HepG2 (cell line): Measurements from ENCODE around the gene PLK4. TPM values are rescaled to one million over a fixed set of nuclear protein-coding genes. Genes with fewer than 3 reads are reported as not detected.

ENCODE experiments used
- E2F5 ChIP-seq: sonication (generic); formaldehyde crosslinking; conservative IDR thresholded peaks from 2 replicates; pipeline ENCODE4 v1.4.0; 2020; ENCODE audit warnings: missing genetic modification reagents
- HIVEP1 ChIP-seq: sonication (generic); formaldehyde crosslinking; IDR thresholded peaks from 2 replicates; pipeline ENCODE4 v1.4.0; 2020; ENCODE audit warnings: mild to moderate bottlenecking, missing genetic modification reagents
- KLF11 ChIP-seq: IDR thresholded peaks from 2 replicates; pipeline ENCODE4 v1.6.1; 2016; ENCODE audit warnings: missing compliant biosample characterization
- KLF15 ChIP-seq: sonication (generic); formaldehyde crosslinking; IDR thresholded peaks from 2 replicates; pipeline ENCODE4 v1.8.1; 2023; ENCODE audit warnings: borderline replicate concordance, mild to moderate bottlenecking, inconsistent platforms, missing genetic modification reagents, mixed read lengths
- LCORL ChIP-seq, 2 experiments: fragments of 450-650 bp in 1 of 2; sonication (generic) in 1 of 2; formaldehyde crosslinking in 1 of 2; IDR thresholded peaks; 2 replicates each; pipeline versions ENCODE4 v1.5.0 to v1.6.1; 2017 to 2020; ENCODE audit warnings: antibody characterized with exemption in 1 of 2, missing genetic modification reagents in 1 of 2
- MEIS1 ChIP-seq: sonication (generic); formaldehyde crosslinking; IDR thresholded peaks from 2 replicates; pipeline ENCODE4 v1.9.0; 2021; ENCODE audit warnings: mild to moderate bottlenecking, missing genetic modification reagents, moderate library complexity, borderline replicate concordance
- MLXIP ChIP-seq: sonication (generic); formaldehyde crosslinking; IDR thresholded peaks from 2 replicates; pipeline ENCODE4 v1.9.0; 2021; ENCODE audit warnings: missing genetic modification reagents, borderline replicate concordance
- NBN ChIP-seq: fragments of 450-650 bp; conservative IDR thresholded peaks from 2 replicates; pipeline ENCODE4 v1.6.1; 2017
- PAWR ChIP-seq: sonication (generic); formaldehyde crosslinking; IDR thresholded peaks from 2 replicates; pipeline ENCODE4 v1.4.0; 2020; ENCODE audit warnings: missing genetic modification reagents, mild to moderate bottlenecking, borderline replicate concordance
- POLR2A ChIP-seq, 2 experiments: IDR thresholded peaks; 2 replicates each; pipeline ENCODE4 v1.6.1; 2011; ENCODE audit warnings: low read depth in 2 of 2, low read length in 2 of 2, mild to moderate bottlenecking in 1 of 2, moderate library complexity in 1 of 2; ENCODE audit not compliant: insufficient read depth in 1 of 2
- RNF219 ChIP-seq: sonication (generic); formaldehyde crosslinking; IDR thresholded peaks from 2 replicates; pipeline ENCODE4 v1.5.0; 2020; ENCODE audit warnings: mild to moderate bottlenecking, missing genetic modification reagents
- STAG1 ChIP-seq: sonication (generic); formaldehyde crosslinking; IDR thresholded peaks from 2 replicates; pipeline ENCODE4 v1.4.0; 2020; ENCODE audit warnings: missing genetic modification reagents
- TBX3 ChIP-seq: fragments of 450-650 bp; IDR thresholded peaks from 2 replicates; pipeline ENCODE4 v1.6.1; 2017; ENCODE audit warnings: antibody characterized with exemption, mild to moderate bottlenecking, inconsistent platforms, borderline replicate concordance
- THAP11 ChIP-seq: IDR thresholded peaks from 2 replicates; pipeline ENCODE4 v1.6.1; 2016; ENCODE audit warnings: missing biosample characterization, missing genetic modification reagents
- TP53 ChIP-seq: sonication (generic); formaldehyde crosslinking; conservative IDR thresholded peaks from 2 replicates; pipeline ENCODE4 v1.4.0; 2020; ENCODE audit warnings: missing genetic modification reagents
- WIZ ChIP-seq: sonication (generic); formaldehyde crosslinking; IDR thresholded peaks from 2 replicates; pipeline ENCODE4 v1.5.1; 2020; ENCODE audit warnings: mild to moderate bottlenecking, missing genetic modification reagents
- ZFP1 ChIP-seq: IDR thresholded peaks from 2 replicates; pipeline ENCODE4 v1.6.1; 2016
- ZFYVE20 ChIP-seq: sonication (generic); formaldehyde crosslinking; IDR thresholded peaks from 2 replicates; pipeline ENCODE4 v1.8.0; 2023; ENCODE audit warnings: low read depth, mild to moderate bottlenecking, moderate library complexity, missing genetic modification reagents, borderline replicate concordance
- ZMAT3 ChIP-seq: sonication (generic); formaldehyde crosslinking; conservative IDR thresholded peaks from 2 replicates; pipeline ENCODE4 v1.7.0; 2021; ENCODE audit warnings: missing genetic modification reagents
- ZNF12 ChIP-seq: sonication (generic); formaldehyde crosslinking; IDR thresholded peaks from 2 replicates; pipeline ENCODE4 v1.5.0; 2020; ENCODE audit warnings: missing genetic modification reagents
- ZNF263 ChIP-seq: sonication (generic); formaldehyde crosslinking; IDR thresholded peaks from 2 replicates; pipeline ENCODE4 v1.4.0; 2020; ENCODE audit warnings: missing genetic modification reagents
- ZNF280B ChIP-seq: sonication (generic); formaldehyde crosslinking; IDR thresholded peaks from 2 replicates; pipeline ENCODE4 v1.5.0; 2020; ENCODE audit warnings: missing genetic modification reagents, mild to moderate bottlenecking, borderline replicate concordance
- ZNF329 ChIP-seq: sonication (generic); formaldehyde crosslinking; IDR thresholded peaks from 2 replicates; pipeline ENCODE4 v1.9.0; 2021; ENCODE audit warnings: low read depth, mild to moderate bottlenecking, missing genetic modification reagents
- ZNF720 ChIP-seq: sonication (generic); formaldehyde crosslinking; IDR thresholded peaks from 2 replicates; pipeline ENCODE4 v1.4.0; 2020; ENCODE audit warnings: missing genetic modification reagents
- ZNF790 ChIP-seq: sonication (generic); formaldehyde crosslinking; IDR thresholded peaks from 2 replicates; pipeline ENCODE4 v1.8.0; 2022; ENCODE audit warnings: missing genetic modification reagents, mild to moderate bottlenecking, borderline replicate concordance
- ZSCAN31 ChIP-seq: sonication (generic); formaldehyde crosslinking; IDR thresholded peaks from 2 replicates; pipeline ENCODE4 v1.5.0; 2020; ENCODE audit warnings: low read depth, mild to moderate bottlenecking, missing genetic modification reagents
- polyA plus RNA-seq, 8 experiments: library from polyadenylated mRNA; depleted of rRNA in 3 of 8; stranded (reverse) in 7 of 8; unstranded in 1 of 8; fragments of >200 nt; fragmentation: Illumina TruSeq in 4 of 8; extraction: Trizol in 4 of 8; gene quantifications; 2 replicates each; pipeline versions ENCODE4 v1.2.1 to v1.2.3, GENCODE V29; 2011 to 2016; ENCODE audit warnings: low read depth in 4 of 8, missing spikeins in 1 of 8, mixed read lengths in 1 of 8; ENCODE audit not compliant: insufficient read depth in 1 of 8
- total RNA-seq, 5 experiments: library from RNA; depleted of rRNA; stranded (reverse); fragments of >200 nt; fragmentation: Illumina TruSeq; extraction: Trizol; gene quantifications; 2 replicates each; pipeline ENCODE4 v1.2.3, GENCODE V29; 2016; ENCODE audit warnings: low read depth in 1 of 5

Gene PLK4
- total and polyA plus RNA-seq, 2 of the 13 experiments (the other 11 are each of a cell fraction or from before 2014, with no cell fraction given) = 22.4 to 46.1 TPM

GRCh38 chr4:127881563-127881864 is 821 bp downstream of the PLK4 start (continued):
- TF ChIP-seq ZNF12 (CRISPR knock-in tag) = peak; percentile 57; the same call in 1 of the 2 replicates
- TF ChIP-seq RNF219 (CRISPR knock-in tag) = no peak
- TF ChIP-seq PAWR (CRISPR knock-in tag) = no peak
- peak; percentile 30 to 54; a peak in 2 of 4 replicates for TF ChIP-seq POLR2A (IDR thresholded peaks at IDR 0.05; ENCODE audit: insufficient read depth in 1 of 2, low read depth in 2 of 2, low read length in 2 of 2)
- no peak for TF ChIP-seq ZMAT3 (CRISPR knock-in tag)
- TF ChIP-seq ZNF329 (CRISPR knock-in tag) = 0 out of 2 replicates have a peak, but pooled peaks have one; percentile 5
- 0 out of 2 replicates have a peak, but pooled peaks have one; percentile 1 for TF ChIP-seq ZSCAN31 (CRISPR knock-in tag)
- no peak for TF ChIP-seq LCORL (IDR thresholded peaks at IDR 0.05)
- no peak for TF ChIP-seq LCORL (CRISPR knock-in tag; IDR thresholded peaks at IDR 0.05)
- TF ChIP-seq TP53 (CRISPR knock-in tag) = no peak
- no peak for TF ChIP-seq ZNF720 (CRISPR knock-in tag)
- no peak for TF ChIP-seq KLF11 (CRISPR knock-in tag)
- no peak for TF ChIP-seq E2F5 (CRISPR knock-in tag)
- TF ChIP-seq ZFP1 (CRISPR knock-in tag) = no peak
- no peak for TF ChIP-seq WIZ (CRISPR knock-in tag)
- no peak for TF ChIP-seq MLXIP (CRISPR knock-in tag)
- no peak for TF ChIP-seq KLF15 (CRISPR knock-in tag)
- no peak for TF ChIP-seq ZNF280B (CRISPR knock-in tag)
- TF ChIP-seq NBN = no peak
- TF ChIP-seq HIVEP1 (CRISPR knock-in tag) = no peak
- no peak for TF ChIP-seq ZFYVE20 (CRISPR knock-in tag)
- TF ChIP-seq THAP11 (CRISPR knock-in tag) = no peak
- no peak for TF ChIP-seq TBX3
- peak; percentile 52; the same call in 1 of the 2 replicates for TF ChIP-seq ZNF263 (CRISPR knock-in tag)
- no peak for TF ChIP-seq MEIS1 (CRISPR knock-in tag)
- TF ChIP-seq STAG1 = peak; percentile 53
- no peak for TF ChIP-seq ZNF790 (CRISPR knock-in tag)
